Stimulated activated CD8-positive, alpha-beta memory T cell treated with anti-CD3 and anti-CD28 coated beads, Interleukin-4, amount 100 ng/mL, for 1 hour (primary cell): ENCODE measurements around the gene SIRT4.

Experiments
- DNase-seq, 2 donors: peaks; one replicate each; pipeline ENCODE4 v3.0.0-alpha.2; 2020; ENCODE audit warnings: low read depth in 2 of 2, low spot score in 1 of 2

SIRT4 gene

DNA sequence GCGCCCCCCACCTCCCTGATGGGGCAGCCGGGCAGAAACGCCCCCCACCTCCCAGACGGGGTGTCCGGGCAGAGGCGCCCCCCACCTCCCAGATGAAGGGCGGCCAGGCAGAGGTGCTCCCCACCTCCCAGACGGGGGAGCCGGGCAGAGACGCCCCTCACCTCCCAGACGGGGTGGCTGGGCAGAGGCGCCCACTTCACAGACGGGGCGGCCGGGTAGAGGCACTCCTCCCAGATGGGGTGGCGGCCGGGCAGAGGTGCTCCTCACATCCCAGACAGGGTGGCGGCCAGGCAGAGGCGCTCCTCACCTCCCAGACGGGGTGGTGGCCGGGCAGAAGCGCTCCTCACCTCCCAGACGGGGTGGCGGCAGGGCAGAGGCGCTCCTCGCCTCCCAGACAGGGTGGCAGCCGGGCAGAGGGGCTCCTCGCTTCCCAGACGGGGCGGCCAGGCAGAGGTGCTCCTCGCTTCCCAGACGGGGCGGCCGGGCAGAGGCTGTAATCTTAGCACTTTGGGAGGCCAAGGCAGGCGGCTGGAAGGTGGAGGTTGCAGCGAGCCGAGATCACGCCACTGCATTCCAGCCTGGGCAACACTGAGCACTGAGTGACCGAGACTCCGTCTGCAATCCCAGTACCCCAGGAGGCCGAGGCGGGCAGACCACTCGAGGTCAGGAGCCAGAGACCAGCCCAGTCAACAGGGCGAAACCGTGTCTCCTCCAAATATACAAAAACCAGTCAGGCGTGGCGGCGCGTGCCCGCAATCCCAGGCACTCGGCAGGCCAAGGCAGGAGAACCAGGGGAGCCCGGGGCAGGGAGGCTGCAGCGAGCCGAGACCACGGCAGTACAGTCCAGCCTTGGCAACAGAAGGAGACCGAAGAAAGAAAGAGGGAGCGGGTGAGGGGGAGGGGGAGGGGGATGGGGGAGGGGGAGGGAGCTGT lies 23.7 kb upstream of the SIRT4 start:
- no peak for DNase-seq

DNA sequence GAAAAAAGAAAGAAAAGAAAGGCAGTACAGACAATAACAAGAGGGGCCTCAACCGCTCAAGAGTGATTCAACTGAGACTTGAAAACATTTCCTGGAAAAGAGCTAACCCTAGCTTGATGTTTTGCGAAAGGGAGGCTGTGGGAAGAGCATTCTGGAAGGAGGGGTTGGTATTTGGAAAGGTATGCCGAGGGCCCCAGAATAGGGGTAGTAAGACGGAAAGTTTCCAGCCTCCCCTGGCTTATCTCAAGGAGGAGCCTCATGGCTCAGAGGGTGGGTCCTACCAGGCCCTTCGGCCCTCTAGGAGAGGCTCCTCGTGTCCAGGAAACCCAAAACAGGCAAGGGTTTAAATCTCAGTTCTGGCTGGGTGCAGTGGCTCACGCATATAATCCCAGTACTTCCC lies 18.8 kb upstream of the SIRT4 start:
- DNase-seq = no peak

DNA sequence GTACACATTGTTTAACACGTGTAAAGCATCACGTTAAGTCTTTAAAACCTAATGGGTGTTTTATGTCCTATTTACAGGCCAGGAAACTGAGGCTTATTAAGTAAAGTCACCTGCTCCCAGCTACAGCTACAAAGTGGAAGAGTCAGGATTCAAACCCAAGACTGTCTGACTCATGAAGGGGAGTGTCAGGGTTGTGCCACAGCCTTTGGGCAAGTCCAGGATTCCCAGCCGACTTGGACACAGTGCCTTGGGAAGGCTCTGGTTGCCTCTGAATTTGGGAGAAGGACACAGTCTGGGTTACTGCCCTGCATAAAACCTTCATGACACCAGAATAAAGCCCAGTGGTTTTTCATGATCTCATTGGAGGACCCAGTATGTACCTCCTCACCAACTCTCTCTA lies 17.7 kb upstream of the SIRT4 start:
- no peak for DNase-seq

DNA sequence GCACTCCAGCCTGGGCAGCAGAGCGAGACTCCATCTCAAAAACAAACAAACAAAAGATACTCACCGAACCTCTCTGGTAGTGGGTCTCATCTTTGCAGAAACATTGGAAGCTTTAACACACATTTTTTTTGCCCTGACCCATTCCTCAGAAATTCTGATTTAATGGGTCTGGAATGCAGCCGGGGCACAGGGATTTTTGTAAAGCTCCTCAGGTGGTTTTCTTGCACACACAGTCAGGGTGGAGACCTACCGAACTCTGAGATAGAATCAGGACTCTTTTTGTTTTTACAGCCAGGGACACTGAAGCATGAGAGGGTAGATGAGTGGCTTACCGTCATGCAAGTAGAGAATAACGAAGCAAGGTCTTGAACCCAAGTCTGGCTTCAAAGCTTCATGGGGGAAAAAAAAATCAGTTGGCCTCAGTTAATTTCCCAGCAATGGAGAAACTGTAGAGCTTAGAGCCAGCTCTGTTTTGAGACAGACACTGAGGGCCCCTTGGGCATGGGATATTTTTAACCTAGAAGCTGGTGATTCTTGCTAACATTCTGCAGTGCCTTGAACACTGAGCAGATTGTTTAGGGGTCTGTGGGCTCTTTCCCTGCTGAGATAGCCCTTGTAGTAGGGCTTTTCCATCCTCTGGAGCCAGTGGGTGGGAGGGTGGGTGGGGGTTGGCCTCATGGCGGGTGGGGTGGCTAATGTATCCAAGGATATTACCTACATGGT lies 15.2 kb upstream of the SIRT4 start:
- DNase-seq = no peak

DNA sequence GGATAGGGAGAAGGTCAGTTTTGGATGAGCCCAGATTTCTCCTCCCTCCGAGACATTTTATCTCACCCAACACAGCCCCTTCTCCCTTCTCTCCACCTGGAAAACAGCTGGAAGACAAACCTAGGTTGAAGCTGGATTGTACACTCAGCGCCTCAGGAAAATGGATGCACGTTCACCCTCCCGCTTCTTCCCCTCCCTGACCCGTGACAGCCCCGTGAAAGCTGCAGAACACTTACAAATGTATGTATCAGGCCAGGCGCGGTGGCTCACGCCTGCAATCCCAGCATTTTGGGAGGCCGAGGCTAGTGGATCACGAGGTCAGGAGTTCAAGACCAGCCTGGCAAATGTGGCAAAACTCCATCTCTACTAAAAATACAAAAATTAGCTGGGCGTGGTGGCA lies 14.6 kb upstream of the SIRT4 start:
- DNase-seq = no peak

DNA sequence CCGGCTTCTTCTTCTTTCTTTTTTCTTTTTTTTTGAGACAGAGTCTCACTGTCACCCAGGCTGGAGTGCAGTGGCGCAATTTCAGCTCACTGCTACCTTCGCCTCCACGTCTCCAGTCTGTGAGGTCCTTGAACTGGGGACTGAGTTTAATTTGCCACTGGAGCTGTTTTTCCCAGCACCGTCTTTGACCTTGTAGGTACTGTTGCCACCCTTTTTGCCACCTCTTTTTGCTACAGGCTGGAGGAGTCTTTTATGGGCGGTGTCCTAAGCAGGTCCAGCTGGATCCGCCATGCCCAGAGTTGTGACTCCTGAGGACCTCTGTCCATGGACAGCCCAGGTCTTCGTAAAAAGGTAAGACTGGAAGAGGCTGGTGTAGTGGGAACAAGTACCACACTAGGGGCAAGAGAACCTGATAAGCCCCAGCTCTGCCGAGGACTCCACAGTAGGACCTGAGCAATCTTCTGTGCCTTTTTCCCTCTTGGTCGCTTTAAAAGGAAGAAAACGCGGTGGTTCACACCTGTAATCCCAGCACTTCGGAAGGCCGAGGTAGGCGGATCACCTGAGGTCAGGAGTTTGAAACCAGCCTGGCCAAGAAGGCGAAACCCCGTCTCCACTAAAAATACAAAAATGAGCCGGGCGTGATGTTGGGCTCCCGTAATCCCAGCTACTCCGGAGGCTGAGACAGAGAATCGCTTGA lies 11.4 kb upstream of the SIRT4 start:
- DNase-seq = no peak

DNA sequence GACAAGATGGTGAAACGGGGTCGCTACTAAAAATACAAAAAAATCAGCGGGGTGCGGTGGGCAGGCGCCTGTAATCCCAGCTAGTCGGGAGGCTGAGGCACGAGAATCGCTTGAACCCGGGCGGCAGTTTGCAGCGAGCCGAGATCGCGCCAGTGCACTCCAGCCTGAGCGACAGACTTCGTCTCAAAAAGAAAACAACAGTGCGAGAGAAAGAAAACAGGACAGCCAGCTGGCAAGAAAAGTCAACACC lies 9.8 kb upstream of the SIRT4 start:
- no peak for DNase-seq

DNA sequence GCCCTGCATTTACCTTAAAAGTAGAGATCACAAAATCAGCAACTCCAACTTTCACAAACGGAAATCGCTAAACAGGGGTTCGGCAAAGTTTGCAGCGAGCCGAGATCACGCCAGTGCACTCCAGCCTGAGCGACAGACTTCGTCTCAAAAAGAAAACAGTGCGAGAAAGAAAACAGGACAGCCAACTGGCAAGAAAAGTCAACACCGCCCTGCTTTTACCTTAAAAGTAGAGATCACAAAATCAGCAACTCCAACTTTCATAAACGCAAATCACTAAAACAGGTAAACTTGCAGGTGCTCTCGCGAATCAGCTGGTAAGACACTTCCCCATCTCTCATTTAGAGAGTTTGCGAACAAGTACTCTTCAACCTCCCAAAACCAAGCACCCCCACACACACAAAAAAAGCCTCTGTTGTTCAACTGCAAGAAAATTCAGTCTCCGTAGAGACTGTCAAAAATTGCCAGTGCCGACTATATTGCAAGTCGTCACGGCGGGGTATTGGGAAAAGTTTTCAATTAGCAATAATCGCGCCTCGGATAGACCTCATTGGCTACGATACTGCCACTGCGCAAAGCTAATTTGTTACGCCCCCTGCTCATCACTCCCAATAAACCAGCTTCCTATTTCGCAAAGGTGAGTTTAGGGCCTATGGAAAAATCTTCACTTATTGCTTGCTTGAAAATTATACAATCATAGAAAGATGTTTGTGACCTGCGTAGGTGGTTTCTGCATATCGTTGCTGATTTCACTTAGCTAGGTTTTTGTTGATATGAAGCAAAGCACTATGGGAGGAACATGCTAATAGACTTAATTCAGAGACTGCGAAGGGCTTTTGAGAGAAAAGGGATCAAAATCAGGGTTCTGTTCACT lies 9.2 kb upstream of the SIRT4 start, which contains the start of gene RNU4-1:
Gene RNU4-1 (minus strand): TSS at position 577 of the 871 bp plus-strand sequence.
- DNase-seq = peak; percentile 56 to 62

DNA sequence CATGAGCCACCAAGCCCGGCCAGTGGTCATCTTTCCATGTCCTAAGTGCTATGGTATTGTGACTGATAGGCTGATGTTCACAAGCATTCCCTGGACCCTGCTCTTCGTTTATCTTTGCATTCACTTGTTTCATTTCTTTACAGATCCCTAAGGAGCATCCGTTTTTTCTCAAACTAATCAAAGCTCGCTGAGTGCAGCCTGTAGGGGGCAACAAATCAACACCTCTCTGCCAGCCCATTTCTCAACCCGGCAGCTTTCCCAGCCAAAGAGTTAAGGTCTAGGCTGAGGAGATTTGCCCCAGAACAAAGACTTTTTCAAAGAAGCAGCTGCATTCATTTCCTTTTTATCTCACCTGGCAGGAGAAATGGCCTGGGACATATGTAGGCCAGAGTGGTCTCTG lies 12.1 kb downstream of the SIRT4 start:
- DNase-seq = no peak

DNA sequence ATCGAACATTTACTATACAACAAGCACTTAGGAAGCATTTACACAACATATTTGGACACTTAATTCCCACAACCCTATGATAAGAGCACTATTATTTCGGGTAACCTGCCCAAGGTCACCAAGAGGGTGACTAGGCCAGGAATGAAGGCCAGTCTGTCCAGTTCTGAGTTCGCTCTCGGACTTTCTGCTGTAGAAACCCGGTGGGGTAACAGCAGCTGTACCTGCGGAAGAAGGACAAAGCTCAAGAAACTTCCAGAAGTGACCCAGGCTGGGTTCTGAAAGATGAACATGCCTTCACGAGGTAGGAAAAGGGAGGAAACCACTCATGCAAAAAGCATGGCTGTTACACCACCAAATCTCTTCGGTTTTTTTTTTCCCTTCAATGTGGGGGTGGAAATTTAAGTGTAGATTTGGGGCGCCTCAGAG lies 14.7 kb downstream of the SIRT4 start:
- DNase-seq = no peak

DNA sequence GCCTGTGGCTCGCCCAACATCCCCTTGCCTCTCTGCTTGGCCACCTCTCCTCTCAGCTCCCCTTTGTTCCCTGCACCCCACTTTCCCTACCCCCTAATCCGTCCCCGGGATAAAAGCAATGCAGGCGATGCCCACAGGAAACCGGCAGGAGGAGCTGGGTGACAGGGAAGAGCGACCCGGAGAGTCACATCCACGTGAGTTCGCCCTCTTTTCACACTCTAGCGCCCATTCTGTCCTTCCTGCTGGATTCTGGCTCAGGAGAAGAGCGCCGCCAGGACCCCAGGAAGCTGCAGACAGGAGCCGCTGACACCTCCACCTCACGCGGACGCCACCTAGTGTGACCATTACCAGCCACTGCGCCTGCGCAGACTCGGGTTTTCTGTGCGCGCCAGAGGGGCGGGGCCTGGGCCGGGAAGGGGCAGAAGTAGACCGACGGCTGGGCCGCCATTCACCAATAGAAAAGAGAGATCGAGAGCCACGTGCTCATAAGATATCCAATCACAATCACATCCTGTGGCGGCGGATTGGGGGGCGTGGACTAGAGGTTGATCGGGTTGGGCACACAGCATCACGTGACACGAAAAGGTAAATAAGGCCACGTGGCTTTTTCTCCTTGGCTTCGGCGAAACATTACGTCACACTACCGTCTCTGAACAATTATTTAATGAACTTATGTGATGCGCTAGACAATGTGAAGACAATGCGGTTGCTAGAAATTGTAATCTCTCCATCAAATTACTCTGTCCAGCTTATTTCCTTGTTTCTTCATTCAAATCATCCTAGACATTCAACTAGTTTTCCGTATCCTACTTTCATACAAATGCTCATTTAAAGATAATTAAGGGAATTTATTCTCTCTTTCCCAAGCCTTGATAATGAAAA lies 15.3 kb downstream of the SIRT4 start:
- peak; percentile 99 to 100 for DNase-seq

DNA sequence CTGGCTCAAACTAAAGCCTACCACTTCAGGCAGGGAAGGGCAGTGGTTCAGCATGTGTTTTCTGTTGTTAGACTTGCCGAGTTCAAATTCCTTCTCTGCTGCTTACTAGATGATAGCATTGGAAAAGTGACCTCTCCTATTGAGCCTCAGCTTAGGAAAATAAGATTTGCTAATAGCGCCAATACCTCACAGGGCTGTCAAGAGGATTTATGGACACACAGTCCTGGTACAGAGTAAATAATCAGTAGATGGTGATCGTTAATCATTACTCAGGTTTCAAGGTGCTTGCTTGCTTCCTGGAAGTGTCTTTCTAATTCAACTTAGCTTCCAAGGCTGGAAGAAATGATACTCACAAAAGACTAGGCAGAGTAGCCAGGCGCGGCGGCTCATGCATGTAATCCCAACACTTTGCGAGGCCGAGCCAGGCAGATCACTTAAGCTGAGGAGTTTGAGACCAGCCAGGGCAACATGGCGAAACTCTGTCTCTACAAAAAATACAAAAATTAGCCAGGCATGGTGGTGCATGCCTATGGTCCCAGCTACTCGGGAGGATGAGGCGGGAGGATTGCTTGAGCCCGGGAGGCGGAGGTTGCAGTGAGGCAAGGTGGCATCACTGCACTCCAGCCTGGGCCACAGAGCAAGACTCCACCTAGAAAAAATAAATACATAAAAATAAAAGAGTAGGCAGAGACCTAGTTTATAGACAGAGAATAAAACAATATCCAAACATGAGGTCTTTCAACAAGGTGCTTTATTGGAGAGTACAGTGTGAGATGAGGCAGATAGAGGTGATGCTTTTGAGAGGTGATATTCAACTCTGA lies 19.5 kb downstream of the SIRT4 start:
- DNase-seq = no peak

DNA sequence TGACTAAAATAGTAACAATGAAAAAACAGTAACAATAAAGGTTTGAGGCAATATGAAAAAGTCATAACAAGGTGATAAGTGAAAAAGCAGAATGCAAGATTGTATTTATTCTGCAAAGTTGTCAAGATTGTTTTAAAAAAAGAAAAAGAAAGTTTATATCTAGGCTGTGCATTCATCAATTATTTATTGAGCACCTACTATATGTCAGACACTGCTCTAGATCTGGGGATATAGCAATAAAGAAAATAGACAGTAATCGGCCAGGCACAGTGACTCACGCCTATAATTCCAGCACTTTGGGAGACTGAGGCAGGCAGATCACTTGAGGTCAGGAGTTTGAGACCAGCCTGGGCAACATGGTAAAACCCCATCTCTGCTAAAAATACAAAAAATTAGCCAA lies 21.7 kb downstream of the SIRT4 start:
- DNase-seq = no peak

DNA sequence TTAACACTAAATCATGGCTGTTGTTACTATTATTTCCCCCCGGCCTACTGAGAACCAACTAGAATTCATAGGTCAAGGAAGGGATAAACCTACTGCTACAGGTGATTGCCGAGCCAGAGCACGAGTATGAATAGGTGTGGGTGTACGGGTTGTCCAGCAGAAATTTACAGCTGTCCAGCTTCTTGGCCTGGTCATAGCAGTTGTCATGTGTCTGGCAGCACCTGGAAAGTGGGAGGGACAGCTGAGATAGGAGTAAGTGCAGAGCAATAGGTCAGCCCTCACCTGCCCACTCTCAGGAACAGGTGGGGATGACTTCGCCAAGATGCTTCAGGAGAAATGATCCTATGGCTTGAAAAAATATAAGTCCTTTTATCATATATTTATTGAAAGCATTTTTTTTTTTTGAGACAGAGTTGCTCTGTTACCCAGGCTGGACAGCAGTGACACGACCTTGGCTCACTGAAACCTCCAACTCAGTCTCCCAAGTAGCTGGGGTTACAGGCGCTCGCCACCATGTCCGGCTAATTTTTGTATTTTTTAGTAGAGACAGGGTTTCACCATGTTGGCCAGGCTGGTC lies 22.8 kb downstream of the SIRT4 start:
- no peak for DNase-seq

DNA sequence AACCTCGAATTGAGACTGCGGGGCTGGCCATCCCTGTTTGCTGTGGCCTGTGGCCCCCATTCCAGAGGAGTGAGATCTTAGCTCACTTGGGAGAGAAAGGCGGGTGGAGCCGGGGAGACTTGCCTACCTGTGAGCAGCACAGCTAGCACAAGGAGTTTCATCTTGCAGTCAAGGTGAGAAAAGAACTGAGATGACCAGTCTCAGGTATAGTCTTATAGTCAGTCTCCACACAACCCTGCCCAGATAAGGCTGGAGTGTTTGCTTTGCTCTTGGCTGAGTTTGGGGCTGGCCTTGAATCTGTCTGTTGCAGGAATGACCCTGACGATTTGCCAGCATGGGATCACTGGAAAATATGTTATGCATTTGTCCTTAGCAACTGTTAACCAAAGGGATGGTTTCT lies 25.5 kb downstream of the SIRT4 start, which contains the start of gene PLA2G1B:
Gene PLA2G1B (minus strand): TSS at position 187 of the 400 bp plus-strand sequence. CDS start 26 bp downstream, at position 161.
- no peak for DNase-seq

DNA sequence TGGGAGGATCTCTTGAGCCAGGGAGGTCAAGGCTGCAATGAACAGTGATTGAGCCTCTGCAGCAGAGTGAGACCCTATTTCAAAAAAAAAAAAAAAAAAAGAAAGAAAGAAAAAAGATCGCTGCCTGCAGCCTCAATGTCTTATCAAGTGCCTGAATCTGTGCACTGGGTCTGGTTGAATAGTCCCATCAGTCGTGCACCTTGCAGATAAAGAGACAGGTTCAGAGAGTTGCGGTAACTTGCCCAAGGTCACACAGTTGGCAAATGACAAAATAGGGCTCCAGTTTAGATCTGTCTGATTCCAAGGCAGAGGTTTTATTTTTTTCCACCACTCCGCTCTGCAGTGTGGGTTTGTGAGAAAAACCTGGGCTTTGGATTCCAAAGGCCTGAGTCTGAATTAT lies 26.1 kb downstream of the SIRT4 start:
- DNase-seq = no peak

DNA sequence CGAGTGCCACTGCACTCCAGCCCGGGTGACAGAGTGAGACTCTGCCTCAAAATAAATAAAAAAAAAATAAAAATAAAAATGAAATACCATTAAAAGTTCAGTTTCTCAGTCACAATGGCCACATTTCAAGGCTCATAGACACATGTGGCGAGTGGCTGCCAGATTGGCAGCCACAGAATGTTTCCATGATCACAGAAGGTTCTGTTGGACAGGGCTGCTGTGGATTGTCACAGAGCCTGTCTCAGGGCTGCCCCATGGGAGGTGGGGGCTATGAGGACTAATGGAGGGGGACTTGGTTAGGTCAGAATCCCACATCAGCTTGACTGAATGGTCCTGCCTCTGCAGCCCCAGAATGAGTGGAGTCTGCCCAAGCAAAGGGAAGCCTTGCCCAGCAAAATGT lies 29.3 kb downstream of the SIRT4 start:
- DNase-seq = no peak

DNA sequence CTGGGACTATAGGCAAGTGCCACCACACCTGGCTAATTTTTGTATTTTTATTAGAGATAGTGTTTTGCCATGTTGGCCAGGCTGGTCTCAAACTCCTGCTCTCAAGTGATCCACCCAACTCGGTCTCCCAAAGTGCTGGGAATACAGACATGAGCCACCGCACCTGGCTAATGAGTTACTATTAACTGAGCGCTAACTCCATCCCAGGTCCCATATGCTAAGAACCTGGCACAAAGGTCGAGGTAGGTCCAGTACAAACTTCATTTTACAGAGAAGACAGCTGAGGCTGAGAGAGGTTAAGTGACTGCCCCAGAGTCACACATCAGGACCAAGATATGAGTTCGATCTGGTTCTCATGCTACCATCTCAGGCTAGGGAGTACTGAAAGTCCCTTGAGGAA lies 29.9 kb downstream of the SIRT4 start:
- DNase-seq = no peak

DNA sequence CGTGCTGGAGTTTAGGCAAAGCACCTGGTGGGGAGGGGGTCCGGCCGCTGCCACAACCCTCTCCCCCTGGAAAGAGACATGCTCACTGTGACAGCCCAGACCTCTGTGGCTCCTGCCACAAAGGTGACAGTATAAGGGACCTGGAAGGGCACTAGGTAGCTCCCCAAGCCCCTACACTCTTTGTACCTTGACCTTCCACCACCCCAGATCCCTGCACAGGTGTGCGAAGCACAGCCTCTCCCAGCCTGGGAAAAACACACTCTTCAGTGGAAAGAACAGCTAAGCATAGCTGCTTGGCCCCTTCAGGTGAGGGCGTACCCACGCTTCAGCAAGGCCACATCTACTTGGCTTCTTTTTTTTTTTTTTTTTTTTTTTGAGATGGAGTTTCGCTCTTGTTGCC lies 30.4 kb downstream of the SIRT4 start:
- DNase-seq = no peak
